H1 (cell line): ENCODE data around the gene GPSM1. TPM values are rescaled to one million over a fixed set of nuclear protein-coding genes. Genes with fewer than 3 reads are reported as not detected.

Source experiments
- CTCF ChIA-PET: fragments of 300-600 bp; sonication (Branson Sonifier 250); formaldehyde crosslinking; loops from one replicate; lab custom pipeline; 2021; ENCODE audit not compliant: partially characterized antibody; lab: Charles Lee
- POLR2A ChIA-PET: fragments of 300-600 bp; sonication (Branson Sonifier 250); formaldehyde crosslinking; loops from one replicate; lab custom pipeline; 2021; ENCODE audit warnings: inconsistent platforms; ENCODE audit not compliant: partially characterized antibody; lab: Charles Lee
- DNase-seq, 2 experiments: peaks; one replicate each; pipeline versions ENCODE4 v3.0.0 to v3.0.0-alpha.2; 2010 to 2022; ENCODE audit warnings: low spot score in 2 of 2, low read depth in 1 of 2, mixed read lengths in 1 of 2
- FAIRE-seq: peaks from 2 replicates; lab custom pipeline; 2011; peaks lifted over from hg19 to GRCh38; lab: Jason Lieb, UNC
- H2AFZ ChIP-seq: 2 replicates; pipeline ENCODE4 v1.8.1; 2012; ENCODE audit warnings: low read length, inconsistent platforms
- H2AK5ac ChIP-seq: 2 replicates; pipeline ENCODE4 v1.6.1; 2013; ENCODE audit warnings: low read depth, low read length
- H2BK120ac ChIP-seq: replicated peaks from 2 replicates; pipeline ENCODE3; 2013; ENCODE audit warnings: low read depth, low read length, inconsistent platforms
- H2BK12ac ChIP-seq: 2 replicates; pipeline ENCODE4 v1.6.1; 2013; ENCODE audit warnings: low read depth, low read length
- H2BK15ac ChIP-seq: 2 replicates; pipeline ENCODE4 v1.6.1; 2013; ENCODE audit warnings: low read length
- H2BK20ac ChIP-seq: 2 replicates; pipeline ENCODE4 v1.6.1; 2013; ENCODE audit warnings: low read length
- H2BK5ac ChIP-seq: 2 replicates; pipeline ENCODE4 v1.6.1; 2013; ENCODE audit warnings: low read depth, low read length
- H3K14ac ChIP-seq: 2 replicates; pipeline ENCODE4 v1.6.1; 2013; ENCODE audit warnings: inconsistent platforms; ENCODE audit not compliant: insufficient read length
- H3K18ac ChIP-seq: 2 replicates; pipeline ENCODE4 v1.6.1; 2013; ENCODE audit warnings: low read length; ENCODE audit errors: extremely low read depth
- H3K23ac ChIP-seq: 2 replicates; pipeline ENCODE4 v1.6.1; 2013; ENCODE audit warnings: inconsistent platforms; ENCODE audit not compliant: insufficient read length
- H3K23me2 ChIP-seq: 2 replicates; pipeline ENCODE4 v1.6.1; 2013; ENCODE audit warnings: low read depth, low read length
- H3K27ac ChIP-seq: 2 replicates; pipeline ENCODE4 v1.6.1; 2011; ENCODE audit warnings: low read depth, low read length, inconsistent platforms
- H3K27me3 ChIP-seq, 4 experiments: replicated peaks in 1 of 4; 1 replicate in 1 of 4; 2 replicates in 3 of 4; pipeline versions ENCODE4 v1.6.1 to v1.8.1; 2011 to 2013; ENCODE audit warnings: low read length in 3 of 4, mild to moderate bottlenecking in 3 of 4, inconsistent platforms in 2 of 4, mixed read lengths in 2 of 4, moderate library complexity in 1 of 4; ENCODE audit not compliant: control insufficient read depth in 3 of 4, insufficient read depth in 3 of 4; ENCODE audit errors: extremely low read depth in 1 of 4
- H3K36me3 ChIP-seq, 4 experiments: 2 replicates each; pipeline versions ENCODE4 v1.6.1 to v1.8.1; 2011 to 2013; ENCODE audit warnings: mild to moderate bottlenecking in 4 of 4, low read length in 3 of 4, moderate library complexity in 2 of 4, control low read depth in 1 of 4, inconsistent platforms in 1 of 4; ENCODE audit not compliant: insufficient read depth in 4 of 4, control insufficient read depth in 2 of 4
- H3K4ac ChIP-seq: replicated peaks from 2 replicates; pipeline ENCODE3; 2013; ENCODE audit warnings: low read length, low read depth, mixed read lengths, inconsistent platforms; ENCODE audit not compliant: insufficient read length
- H3K4me1 ChIP-seq, 4 experiments: replicated peaks in 1 of 4; 1 replicate in 1 of 4; 2 replicates in 3 of 4; pipeline versions ENCODE4 v1.6.1 to v1.8.1; 2011 to 2013; ENCODE audit warnings: low read length in 3 of 4, inconsistent platforms in 2 of 4, mixed read lengths in 1 of 4; ENCODE audit not compliant: insufficient read depth in 4 of 4, control insufficient read depth in 3 of 4
- H3K4me2 ChIP-seq, 2 experiments: 2 replicates each; pipeline versions ENCODE4 v1.6.1 to v1.8.1; 2011 to 2013; ENCODE audit warnings: low read depth in 2 of 2, low read length in 2 of 2, control low read depth in 1 of 2, inconsistent platforms in 1 of 2, mild to moderate bottlenecking in 1 of 2; ENCODE audit not compliant: insufficient read depth in 1 of 2
- H3K4me3 ChIP-seq, 4 experiments: fragments of 200-600, 300-600 bp in 1 of 4; sonication (generic), shearing (Covaris generic), sonication (Bioruptor Twin) in 1 of 4; 2 replicates each; pipeline versions ENCODE4 v1.5.1 to v1.8.1; 2011 to 2016; ENCODE audit warnings: low read length in 4 of 4, low read depth in 3 of 4, control low read depth in 2 of 4, inconsistent platforms in 2 of 4, mild to moderate bottlenecking in 2 of 4, mixed read lengths in 1 of 4, moderate library complexity in 1 of 4; ENCODE audit not compliant: insufficient read depth in 2 of 4; ENCODE audit errors: extremely low read depth in 1 of 4
- H3K56ac ChIP-seq: replicated peaks from 2 replicates; pipeline ENCODE3; 2013; ENCODE audit warnings: low read depth, mild to moderate bottlenecking, mixed read lengths, low read length, inconsistent platforms; ENCODE audit not compliant: insufficient read length
- H3K79me1 ChIP-seq: 2 replicates; pipeline ENCODE4 v1.6.1; 2013; ENCODE audit warnings: low read depth, low read length, control low read depth
- H3K79me2 ChIP-seq, 2 experiments: 2 replicates each; pipeline versions ENCODE4 v1.6.1 to v1.8.1; 2012 to 2013; ENCODE audit warnings: low read length in 2 of 2, mild to moderate bottlenecking in 2 of 2, inconsistent platforms in 1 of 2; ENCODE audit not compliant: insufficient read depth in 2 of 2, control insufficient read depth in 1 of 2
- H3K9ac ChIP-seq, 4 experiments: replicated peaks in 1 of 4; 1 replicate in 1 of 4; 2 replicates in 3 of 4; pipeline versions ENCODE4 v1.6.1 to v1.8.1; 2011 to 2013; ENCODE audit warnings: low read depth in 3 of 4, low read length in 3 of 4, control low read depth in 2 of 4, mild to moderate bottlenecking in 2 of 4, moderate library complexity in 2 of 4, inconsistent platforms in 1 of 4; ENCODE audit errors: extremely low read depth in 1 of 4
- H3K9me3 ChIP-seq, 2 experiments: 2 replicates each; pipeline versions ENCODE4 v1.6.1 to v1.8.1; 2012 to 2013; ENCODE audit warnings: mild to moderate bottlenecking in 2 of 2, moderate library complexity in 2 of 2, control low read depth in 1 of 2, inconsistent platforms in 1 of 2, low read depth in 1 of 2, low read length in 1 of 2, mixed read lengths in 1 of 2; ENCODE audit not compliant: insufficient read depth in 2 of 2
- H4K20me1 ChIP-seq, 2 experiments: replicated peaks in 1 of 2; 2 replicates each; pipeline versions ENCODE3 to v1.8.1; 2011 to 2013; ENCODE audit warnings: inconsistent platforms in 2 of 2, low read length in 2 of 2, mild to moderate bottlenecking in 1 of 2; ENCODE audit not compliant: insufficient read depth in 2 of 2, control insufficient read depth in 1 of 2
- H4K5ac ChIP-seq: 2 replicates; pipeline ENCODE4 v1.6.1; 2013; ENCODE audit warnings: low read length, low read depth, mixed read lengths, inconsistent platforms; ENCODE audit not compliant: insufficient read length
- H4K8ac ChIP-seq: 2 replicates; pipeline ENCODE4 v1.8.0; 2013; ENCODE audit warnings: mild to moderate bottlenecking, moderate library complexity, low read length, inconsistent platforms; ENCODE audit not compliant: insufficient read depth; ENCODE audit errors: extremely low read depth
- H4K91ac ChIP-seq: replicated peaks from 2 replicates; pipeline ENCODE3; 2013; ENCODE audit warnings: low read length, mixed read lengths, inconsistent platforms; ENCODE audit not compliant: insufficient read length
- WGBS, 2 experiments: shearing (Covaris generic) in 1 of 2; methylation state at CpG; one replicate each; pipeline versions ENCODE4 v1.1.6 to v1.1.7; 2013 to 2015; ENCODE audit warnings: low lambda C conversion rate in 2 of 2, mixed read lengths in 2 of 2, inconsistent platforms in 1 of 2, low coverage in 1 of 2, missing lambda C conversion rate in 1 of 2; ENCODE audit not compliant: insufficient replicate concordance in 2 of 2, insufficient coverage in 1 of 2, insufficient read length in 1 of 2; ENCODE audit errors: extremely low coverage in 1 of 2, missing lambda C conversion rate in 1 of 2; 5-methylcytosine and 5-hydroxymethylcytosine counted together
- polyA plus RNA-seq, 7 experiments: library from polyadenylated mRNA; depleted of rRNA in 3 of 7; stranded (reverse) in 5 of 7; unstranded in 2 of 7; fragments of >200 nt in 5 of 7; fragments of 200-250 nt in 2 of 7; gene quantifications; 1 replicate in 5 of 7; 2 replicates in 1 of 7; 4 replicates in 1 of 7; pipeline versions ENCODE4 v1.2.1 to v1.2.3, GENCODE V29; 2011 to 2013; ENCODE audit warnings: missing spikeins in 2 of 7, mixed read lengths in 2 of 7
- total RNA-seq: library from RNA; stranded (reverse); fragmentation: NEBNext Ultra II Directional; extraction: Animal tissue kit (Norgen Biotek cat#: 25700); gene quantifications from 2 replicates; pipeline ENCODE4 v1.2.1, GENCODE V29; 2021

Gene GPSM1
- total and polyA plus RNA-seq, 2 of the 8 experiments (the other 6 are each of a cell fraction or from before 2014, with no cell fraction given), result 12.8 to 18.0 TPM

GRCh38 chr9:136386018-136386417 is 58.7 kb downstream of the GPSM1 start:
- no peak overlapping the region for H2BK5ac ChIP-seq
- H2AK5ac ChIP-seq, result no peak overlapping the region
- no peak for FAIRE-seq
- H2BK15ac ChIP-seq, result no peak overlapping the region
- POLR2A ChIA-PET, result interaction anchor here (1.1 to 14.0 kb wide), 6 partner anchors 8 to 44 kb away, joined by 3 to 139 read pairs (median 8); partner anchors contain the start of genes CARD9 and SNAPC4
- H3K23ac ChIP-seq, result no peak overlapping the region
- no peaks in the 10 kb centered on the region for H3K23me2 ChIP-seq
- H3K4me1 ChIP-seq, result no peaks in the 10 kb centered on the region
- H3K79me2 ChIP-seq, result no peaks in the 10 kb centered on the region
- H4K91ac ChIP-seq, result no peak overlapping the region
- no peak overlapping the region for H3K56ac ChIP-seq
- no peak overlapping the region for H3K9ac ChIP-seq
- no peak overlapping the region for H2BK120ac ChIP-seq
- no peak overlapping the region for H3K14ac ChIP-seq
- CTCF ChIA-PET, result interaction anchor here (0.6 to 4.7 kb wide), 4 partner anchors 15 to 82 kb away, joined by 3 to 26 read pairs (median 4); partner anchors contain the start of gene SNAPC4
- H4K20me1 ChIP-seq, result peaks cover 4 to 17% of the 10 kb centered on the region in 2 experiments
- no peaks in the 10 kb centered on the region for H3K27me3 ChIP-seq
- no peak overlapping the region for H4K5ac ChIP-seq
- H3K79me1 ChIP-seq, result no peaks in the 10 kb centered on the region; the same call in 1 of the 2 replicates
- H3K4ac ChIP-seq, result no peak overlapping the region
- H3K4me2 ChIP-seq, result no peak overlapping the region
- WGBS, 2 experiments, result 92% methylated on average over 13 of the region's 13 CpGs; no CpG with 5 or more reads in 1 of the 2 experiments
- no peak overlapping the region for H2BK12ac ChIP-seq
- H3K18ac ChIP-seq, result no peak overlapping the region
- peaks cover 15 to 66% (median 49%) of the 10 kb centered on the region in 4 experiments for H3K36me3 ChIP-seq
- no peaks in the 10 kb centered on the region for H3K9me3 ChIP-seq
- no peak overlapping the region for H2AFZ ChIP-seq
- no peak for DNase-seq
- no peak overlapping the region for H4K8ac ChIP-seq
- no peak overlapping the region for H2BK20ac ChIP-seq
- H3K27ac ChIP-seq, result no peak overlapping the region
- H3K4me3 ChIP-seq, result no peak overlapping the region
